NCI-H128 (cell line): ENCODE data around the gene C2.
"Not testable (repeated sequence)": the region's sequence is repeated elsewhere in the genome, so short reads cannot be mapped to it uniquely, and the experiment has no call there.

Source experiments
- DNase-seq: peaks from one replicate; lab custom pipeline; 2025; ENCODE audit not compliant: unreplicated experiment; lab: John Stamatoyannopoulos, UW

The C2 gene

DNA sequence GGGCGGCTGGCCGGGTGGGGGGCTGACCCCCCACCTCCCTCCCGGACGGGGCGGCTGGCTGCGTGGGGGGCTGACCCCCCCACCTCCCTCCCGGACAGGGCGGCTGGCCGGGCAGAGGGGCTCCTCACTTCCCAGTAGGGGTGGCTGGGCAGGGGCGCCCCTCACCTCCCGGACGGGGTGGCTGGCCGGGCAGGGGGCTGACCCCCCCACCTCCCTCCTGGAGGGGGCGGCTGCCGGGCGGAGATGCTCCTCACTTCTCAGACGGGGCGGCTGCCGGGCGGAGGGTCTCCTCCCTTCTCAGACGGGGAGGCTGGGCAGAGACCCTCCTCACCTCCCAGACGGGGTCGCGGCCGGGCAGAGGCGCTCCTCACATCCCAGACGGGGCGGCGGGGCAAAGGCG, 48.5 kb downstream of the C2 start:
- not testable (repeated sequence) for DNase-seq

DNA sequence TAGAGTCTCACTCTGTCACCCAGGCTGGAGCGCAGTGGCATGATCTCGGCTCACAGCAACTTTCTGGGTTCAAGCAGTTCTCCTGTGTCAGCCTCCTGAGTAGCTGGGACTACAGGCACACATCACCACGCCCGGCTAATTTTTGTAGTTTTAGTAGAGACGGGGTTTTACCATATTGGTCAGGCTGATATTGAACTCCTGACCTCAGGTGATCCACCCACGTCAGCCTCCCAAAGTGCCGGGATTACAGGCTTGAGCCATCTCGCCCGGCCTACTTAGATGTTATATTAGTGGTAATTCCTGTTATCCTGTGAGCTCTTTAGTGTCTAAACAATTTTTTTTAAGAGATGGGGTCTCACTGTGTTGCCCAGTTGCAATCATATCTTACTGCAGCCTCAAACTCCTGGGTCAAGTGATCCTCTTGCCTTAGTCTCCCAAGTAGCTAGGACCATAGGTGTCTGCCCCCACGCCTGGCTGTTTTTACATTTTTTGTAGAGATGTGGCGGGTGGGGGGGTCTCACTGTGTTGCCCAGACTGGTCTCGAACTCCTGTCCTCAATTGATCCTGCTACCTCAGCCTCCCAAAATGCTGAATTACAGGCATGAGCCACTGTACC, 50.4 kb downstream of the C2 start:
- no peak for DNase-seq

DNA sequence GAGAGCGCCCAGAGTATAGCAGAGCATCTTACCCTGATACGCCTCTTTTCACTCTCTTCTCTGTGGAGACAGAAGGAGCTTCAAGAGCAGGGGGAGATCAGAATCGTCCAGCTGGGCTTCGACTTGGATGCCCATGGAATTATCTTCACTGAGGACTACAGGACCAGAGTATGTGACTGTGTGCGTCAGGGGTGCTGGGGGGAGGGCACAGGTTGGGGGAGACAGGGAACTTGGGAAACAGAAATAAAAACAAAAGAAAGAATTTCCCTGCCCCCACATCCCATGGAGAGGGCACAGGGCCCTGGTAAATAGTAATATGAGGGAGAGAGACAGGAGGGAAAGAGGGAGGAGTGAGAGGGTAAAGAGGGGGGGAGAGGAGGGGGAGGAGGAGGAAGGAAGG, 51.3 kb downstream of the C2 start:
- DNase-seq: no peak

DNA sequence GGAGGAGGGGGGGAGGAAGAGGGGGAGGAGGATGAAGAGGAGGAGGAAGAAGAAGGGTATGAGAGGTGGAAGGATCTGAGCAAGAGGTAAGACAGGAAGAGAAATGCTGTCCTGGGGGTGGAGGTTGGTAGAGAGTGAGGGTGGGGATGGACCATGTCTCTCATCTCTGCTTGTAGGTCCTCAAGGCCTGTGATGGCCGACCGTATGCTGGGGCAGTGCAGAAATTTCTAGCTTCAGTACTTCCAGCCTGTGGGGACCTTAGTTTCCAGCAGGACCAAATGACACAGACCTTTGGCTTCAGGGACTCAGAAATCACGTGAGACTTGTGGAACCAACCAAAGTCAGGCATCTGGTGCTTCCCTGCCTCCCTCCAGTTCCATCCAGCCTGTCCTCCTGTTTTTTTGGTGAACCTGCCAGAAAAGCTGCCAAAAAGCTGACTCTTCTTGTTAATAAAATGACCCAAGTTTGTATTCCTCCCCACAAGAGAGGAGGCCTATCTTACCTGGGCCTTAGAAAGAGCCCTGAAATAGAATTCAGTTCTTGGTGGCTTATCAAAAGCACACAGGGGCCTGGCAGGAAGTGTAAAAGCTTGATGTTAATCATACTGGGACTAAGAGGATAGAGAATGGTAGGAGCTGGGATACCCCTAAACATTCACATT, 51.9 kb downstream of the C2 start:
- DNase-seq: no peak

DNA sequence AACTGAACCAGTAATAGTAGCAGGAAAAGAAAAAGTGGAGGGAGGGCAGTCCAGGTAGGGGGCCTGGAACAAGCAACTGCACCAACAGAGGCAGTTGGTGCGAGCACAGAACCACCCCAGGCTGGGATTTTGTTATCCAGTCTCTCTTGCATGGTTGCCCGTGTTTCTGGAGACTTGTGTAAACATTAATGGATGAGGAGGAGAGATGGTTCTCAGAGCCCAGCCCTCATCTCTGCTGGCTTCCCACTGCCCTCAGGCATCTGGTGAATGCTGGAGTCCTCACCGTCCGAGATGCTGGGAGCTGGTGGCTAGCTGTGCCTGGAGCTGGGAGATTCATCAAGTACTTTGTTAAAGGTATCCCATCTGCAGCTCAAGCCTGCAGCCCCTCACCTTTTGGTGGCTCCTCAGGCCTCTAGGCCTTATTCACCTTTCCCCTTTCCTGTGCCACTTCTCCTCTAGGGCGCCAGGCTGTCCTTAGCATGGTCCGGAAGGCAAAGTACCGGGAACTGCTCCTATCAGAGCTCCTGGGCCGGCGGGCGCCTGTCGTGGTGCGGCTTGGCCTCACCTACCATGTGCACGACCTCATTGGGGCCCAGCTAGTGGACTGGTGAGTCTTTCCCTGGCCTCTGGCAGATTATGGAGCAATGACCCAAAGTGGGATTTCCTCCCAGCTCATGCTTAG, 52.8 kb downstream of the C2 start:
- not testable (repeated sequence) for DNase-seq

DNA sequence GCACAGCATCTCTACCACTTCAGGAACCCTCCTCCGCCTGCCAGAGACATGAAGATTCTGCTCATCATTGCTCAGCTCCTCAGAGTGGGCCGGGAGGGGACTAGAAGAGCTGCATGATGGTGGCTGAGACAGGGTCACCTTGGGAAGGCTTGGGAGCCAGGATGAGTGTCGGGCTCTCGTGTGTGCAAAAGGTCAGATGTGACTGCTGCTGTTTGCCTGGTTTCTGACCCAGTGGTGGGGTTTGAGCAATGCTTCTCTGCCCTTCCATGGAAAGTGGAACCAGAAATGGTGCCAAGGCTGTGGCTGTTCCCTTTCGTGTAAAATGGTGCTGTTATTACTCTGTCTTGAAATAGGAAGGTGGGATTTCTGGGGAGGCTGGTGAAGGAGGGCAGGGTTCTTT, 53.5 kb downstream of the C2 start:
- DNase-seq: not testable (repeated sequence)

DNA sequence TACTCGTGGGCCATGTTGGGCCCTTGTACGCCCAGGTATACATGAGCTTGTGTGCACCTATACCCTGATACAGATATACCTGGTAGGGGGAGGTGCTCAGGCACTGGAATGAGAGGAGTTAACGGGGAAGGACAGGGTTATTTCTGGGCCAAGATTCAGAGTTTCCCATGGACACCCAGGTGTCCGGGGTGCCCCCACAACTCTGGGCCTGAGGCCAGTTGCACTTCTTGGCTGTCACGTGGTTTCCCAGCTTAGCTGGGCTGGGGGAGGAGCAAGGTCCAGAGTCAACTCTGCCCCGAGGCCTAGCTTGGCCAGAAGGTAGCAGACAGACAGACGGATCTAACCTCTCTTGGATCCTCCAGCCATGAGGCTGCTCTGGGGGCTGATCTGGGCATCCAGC, 54.2 kb downstream of the C2 start, which contains the start of gene C4A:
Gene C4A, plus strand, starts transcription at position 314 of the 400 bp plus-strand sequence. Its CDS starts 51 bp downstream, at position 365.
- DNase-seq: not testable (repeated sequence)

DNA sequence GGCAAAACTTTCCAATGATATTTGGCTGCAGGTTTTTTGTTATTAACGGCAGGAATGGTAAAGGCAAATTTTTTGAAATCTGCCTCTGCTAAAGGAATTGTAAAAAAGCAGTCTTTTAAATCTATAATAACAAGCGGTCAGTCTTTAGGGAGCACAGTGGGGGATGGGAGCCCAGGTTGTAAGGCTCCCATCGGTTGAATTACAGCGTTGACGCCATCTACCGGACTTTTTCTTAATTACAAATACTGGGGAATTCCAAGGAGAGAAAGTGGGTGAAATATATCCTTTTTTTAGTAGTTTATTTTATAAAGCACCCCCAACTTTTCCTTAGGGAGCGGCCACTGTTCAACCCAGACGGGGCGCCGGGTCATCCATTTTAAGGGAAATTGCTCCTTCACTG, 61.8 kb downstream of the C2 start:
- not testable (repeated sequence) for DNase-seq

DNA sequence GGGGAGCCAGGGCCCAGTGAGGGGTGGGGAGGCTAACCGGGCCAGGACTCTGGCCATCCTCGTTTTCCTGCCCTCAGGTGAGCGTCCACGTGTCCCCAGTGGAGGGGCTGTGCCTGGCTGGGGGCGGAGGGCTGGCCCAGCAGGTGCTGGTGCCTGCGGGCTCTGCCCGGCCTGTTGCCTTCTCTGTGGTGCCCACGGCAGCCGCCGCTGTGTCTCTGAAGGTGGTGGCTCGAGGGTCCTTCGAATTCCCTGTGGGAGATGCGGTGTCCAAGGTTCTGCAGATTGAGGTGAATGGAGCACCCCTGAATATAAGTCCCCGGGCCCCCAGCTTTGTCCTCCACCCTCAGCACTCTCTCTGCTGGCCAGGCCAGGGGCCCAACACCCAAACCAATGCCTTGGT, 66.9 kb downstream of the C2 start:
- DNase-seq: not testable (repeated sequence)
